Ovary (tissue), 3 donors: ENCODE results near the gene MAP3K21.

Experiments
- POLR2A ChIP-seq: fragments of 450-650 bp; IDR thresholded peaks from one replicate; pipeline ENCODE4 v1.6.1; 2017; ENCODE audit warnings: antibody characterized with exemption, mild to moderate bottlenecking, moderate library complexity
- TF ChIP-seq, protein P1 (sequence below), 3 donors: fragments of 450-650 bp in 2 of 3; fragments of 200-600 bp in 1 of 3; IDR thresholded peaks; one replicate each; pipeline versions ENCODE4 v1.5.1 to v1.8.0; 2016 to 2022; ENCODE audit warnings: antibody characterized with exemption in 3 of 3, mild to moderate bottlenecking in 1 of 3
- donor health status: DM: no; HTN: no; CAD: no.

DNA sequence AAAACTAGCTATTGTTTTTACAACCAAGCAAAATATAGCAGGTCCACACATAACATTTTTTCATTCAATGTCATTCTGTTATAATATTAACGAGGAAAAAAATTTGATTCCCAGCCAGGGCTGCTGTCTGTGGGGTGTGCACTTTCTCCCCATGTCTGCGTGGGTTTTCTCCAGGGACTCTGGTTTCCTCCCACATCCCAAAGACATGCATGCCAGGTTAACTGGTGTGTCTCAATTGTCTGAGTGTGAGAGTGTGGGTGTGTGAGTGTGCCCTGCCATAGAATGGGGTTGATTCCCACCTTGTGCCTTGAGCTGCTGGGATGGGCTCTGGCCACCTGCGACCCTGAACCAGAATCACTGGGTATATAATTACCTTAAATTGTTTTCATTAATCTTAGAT lies 60.1 kb downstream of the MAP3K21 start:
- TF ChIP-seq, protein P1, sequence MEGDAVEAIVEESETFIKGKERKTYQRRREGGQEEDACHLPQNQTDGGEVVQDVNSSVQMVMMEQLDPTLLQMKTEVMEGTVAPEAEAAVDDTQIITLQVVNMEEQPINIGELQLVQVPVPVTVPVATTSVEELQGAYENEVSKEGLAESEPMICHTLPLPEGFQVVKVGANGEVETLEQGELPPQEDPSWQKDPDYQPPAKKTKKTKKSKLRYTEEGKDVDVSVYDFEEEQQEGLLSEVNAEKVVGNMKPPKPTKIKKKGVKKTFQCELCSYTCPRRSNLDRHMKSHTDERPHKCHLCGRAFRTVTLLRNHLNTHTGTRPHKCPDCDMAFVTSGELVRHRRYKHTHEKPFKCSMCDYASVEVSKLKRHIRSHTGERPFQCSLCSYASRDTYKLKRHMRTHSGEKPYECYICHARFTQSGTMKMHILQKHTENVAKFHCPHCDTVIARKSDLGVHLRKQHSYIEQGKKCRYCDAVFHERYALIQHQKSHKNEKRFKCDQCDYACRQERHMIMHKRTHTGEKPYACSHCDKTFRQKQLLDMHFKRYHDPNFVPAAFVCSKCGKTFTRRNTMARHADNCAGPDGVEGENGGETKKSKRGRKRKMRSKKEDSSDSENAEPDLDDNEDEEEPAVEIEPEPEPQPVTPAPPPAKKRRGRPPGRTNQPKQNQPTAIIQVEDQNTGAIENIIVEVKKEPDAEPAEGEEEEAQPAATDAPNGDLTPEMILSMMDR (IDR thresholded peaks at IDR 0.05), result no peak
- no peak for TF ChIP-seq POLR2A
